Measurements from ENCODE around the gene EDEM3. TPM values are rescaled to one million over a fixed set of nuclear protein-coding genes. Genes with fewer than 3 reads are reported as not detected.

Gene EDEM3
- total RNA-seq, 1 experiment from 2014 or later = 10.6 TPM

DNA sequence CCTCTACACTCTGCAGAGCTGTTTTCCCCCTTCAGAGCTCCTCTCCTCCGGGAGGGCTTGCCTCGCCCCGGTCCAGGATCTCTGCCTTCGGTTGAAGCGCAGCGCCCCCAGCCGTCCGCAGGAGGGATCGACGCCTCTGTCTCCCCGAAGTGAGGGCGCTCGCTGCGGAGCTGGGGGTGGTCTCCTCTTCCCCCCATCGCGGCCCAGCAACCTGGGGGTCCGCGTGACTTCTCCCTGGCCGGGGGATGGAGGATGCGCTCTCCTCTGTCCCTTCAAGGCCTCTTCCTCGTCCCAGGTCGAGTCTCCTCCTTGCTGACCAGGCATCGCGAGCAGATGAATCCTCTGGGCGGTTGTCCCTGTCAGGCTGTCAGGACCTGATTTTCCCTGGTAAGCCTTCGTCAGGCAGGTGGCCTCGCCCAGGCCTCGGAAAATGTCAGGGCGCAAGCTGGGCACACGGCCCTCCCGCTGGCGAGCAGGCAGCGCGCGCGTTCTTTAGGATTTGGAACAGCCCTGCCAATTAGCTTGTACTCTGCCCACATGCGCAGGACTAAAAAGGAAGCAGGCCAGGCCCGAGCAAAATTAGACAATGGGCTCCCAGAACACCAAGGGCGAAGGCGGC lies 90.5 kb downstream of the EDEM3 start (continued):
- TF ChIP-seq, protein P1, sequence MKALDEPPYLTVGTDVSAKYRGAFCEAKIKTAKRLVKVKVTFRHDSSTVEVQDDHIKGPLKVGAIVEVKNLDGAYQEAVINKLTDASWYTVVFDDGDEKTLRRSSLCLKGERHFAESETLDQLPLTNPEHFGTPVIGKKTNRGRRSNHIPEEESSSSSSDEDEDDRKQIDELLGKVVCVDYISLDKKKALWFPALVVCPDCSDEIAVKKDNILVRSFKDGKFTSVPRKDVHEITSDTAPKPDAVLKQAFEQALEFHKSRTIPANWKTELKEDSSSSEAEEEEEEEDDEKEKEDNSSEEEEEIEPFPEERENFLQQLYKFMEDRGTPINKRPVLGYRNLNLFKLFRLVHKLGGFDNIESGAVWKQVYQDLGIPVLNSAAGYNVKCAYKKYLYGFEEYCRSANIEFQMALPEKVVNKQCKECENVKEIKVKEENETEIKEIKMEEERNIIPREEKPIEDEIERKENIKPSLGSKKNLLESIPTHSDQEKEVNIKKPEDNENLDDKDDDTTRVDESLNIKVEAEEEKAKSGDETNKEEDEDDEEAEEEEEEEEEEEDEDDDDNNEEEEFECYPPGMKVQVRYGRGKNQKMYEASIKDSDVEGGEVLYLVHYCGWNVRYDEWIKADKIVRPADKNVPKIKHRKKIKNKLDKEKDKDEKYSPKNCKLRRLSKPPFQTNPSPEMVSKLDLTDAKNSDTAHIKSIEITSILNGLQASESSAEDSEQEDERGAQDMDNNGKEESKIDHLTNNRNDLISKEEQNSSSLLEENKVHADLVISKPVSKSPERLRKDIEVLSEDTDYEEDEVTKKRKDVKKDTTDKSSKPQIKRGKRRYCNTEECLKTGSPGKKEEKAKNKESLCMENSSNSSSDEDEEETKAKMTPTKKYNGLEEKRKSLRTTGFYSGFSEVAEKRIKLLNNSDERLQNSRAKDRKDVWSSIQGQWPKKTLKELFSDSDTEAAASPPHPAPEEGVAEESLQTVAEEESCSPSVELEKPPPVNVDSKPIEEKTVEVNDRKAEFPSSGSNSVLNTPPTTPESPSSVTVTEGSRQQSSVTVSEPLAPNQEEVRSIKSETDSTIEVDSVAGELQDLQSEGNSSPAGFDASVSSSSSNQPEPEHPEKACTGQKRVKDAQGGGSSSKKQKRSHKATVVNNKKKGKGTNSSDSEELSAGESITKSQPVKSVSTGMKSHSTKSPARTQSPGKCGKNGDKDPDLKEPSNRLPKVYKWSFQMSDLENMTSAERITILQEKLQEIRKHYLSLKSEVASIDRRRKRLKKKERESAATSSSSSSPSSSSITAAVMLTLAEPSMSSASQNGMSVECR (CRISPR knock-in tag; IDR thresholded peaks at IDR 0.05; ENCODE audit: borderline replicate concordance) = 0 out of 2 replicates have a peak, but pooled peaks have one; percentile 58
- no peak for TF ChIP-seq CREB1 (CRISPR knock-in tag; IDR thresholded peaks at IDR 0.05)
- TF ChIP-seq, protein P2, sequence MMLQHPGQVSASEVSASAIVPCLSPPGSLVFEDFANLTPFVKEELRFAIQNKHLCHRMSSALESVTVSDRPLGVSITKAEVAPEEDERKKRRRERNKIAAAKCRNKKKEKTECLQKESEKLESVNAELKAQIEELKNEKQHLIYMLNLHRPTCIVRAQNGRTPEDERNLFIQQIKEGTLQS (CRISPR knock-in tag; conservative IDR thresholded peaks at IDR 0.05) = no peak
- TF ChIP-seq, protein P3, sequence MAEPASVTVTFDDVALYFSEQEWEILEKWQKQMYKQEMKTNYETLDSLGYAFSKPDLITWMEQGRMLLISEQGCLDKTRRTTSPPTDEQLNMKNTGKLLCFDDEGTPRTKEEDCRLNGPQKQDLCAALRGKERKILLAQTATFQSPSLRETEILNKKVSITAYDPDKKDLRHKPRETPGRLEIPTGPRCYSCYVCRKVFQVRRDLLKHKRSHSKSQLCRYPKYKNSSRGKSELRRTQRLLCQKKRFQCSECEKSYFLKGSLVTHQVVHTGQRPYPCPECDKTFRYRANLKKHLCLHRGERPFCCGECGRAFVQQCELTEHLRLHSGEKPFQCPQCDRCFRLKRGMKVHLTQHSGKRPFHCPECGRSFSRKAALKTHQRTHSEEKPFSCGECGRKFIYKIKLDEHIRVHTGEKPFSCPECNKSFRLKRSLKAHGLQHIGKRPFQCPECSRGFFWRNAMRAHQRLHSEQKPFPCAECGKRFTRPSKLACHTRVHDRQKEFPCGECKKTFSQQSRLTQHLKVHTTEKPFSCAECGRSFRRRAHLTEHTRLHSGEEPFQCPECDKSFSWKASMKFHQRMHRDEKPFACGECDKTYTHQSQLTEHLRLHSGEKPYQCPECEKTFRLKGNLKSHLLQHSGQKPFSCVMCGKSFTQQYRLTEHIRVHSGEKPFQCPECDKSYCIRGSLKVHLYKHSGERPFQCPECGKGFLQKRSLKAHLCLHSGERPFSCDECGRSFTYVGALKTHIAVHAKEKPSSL (CRISPR knock-in tag; conservative IDR thresholded peaks at IDR 0.05) = no peak
- TF ChIP-seq, protein P4, sequence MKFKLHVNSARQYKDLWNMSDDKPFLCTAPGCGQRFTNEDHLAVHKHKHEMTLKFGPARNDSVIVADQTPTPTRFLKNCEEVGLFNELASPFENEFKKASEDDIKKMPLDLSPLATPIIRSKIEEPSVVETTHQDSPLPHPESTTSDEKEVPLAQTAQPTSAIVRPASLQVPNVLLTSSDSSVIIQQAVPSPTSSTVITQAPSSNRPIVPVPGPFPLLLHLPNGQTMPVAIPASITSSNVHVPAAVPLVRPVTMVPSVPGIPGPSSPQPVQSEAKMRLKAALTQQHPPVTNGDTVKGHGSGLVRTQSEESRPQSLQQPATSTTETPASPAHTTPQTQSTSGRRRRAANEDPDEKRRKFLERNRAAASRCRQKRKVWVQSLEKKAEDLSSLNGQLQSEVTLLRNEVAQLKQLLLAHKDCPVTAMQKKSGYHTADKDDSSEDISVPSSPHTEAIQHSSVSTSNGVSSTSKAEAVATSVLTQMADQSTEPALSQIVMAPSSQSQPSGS (CRISPR knock-in tag; IDR thresholded peaks at IDR 0.05; ENCODE audit: borderline replicate concordance, low read depth) = no peak
- no peak for TF ChIP-seq ZNF416 (CRISPR knock-in tag; IDR thresholded peaks at IDR 0.05)
- TF ChIP-seq, protein P5, sequence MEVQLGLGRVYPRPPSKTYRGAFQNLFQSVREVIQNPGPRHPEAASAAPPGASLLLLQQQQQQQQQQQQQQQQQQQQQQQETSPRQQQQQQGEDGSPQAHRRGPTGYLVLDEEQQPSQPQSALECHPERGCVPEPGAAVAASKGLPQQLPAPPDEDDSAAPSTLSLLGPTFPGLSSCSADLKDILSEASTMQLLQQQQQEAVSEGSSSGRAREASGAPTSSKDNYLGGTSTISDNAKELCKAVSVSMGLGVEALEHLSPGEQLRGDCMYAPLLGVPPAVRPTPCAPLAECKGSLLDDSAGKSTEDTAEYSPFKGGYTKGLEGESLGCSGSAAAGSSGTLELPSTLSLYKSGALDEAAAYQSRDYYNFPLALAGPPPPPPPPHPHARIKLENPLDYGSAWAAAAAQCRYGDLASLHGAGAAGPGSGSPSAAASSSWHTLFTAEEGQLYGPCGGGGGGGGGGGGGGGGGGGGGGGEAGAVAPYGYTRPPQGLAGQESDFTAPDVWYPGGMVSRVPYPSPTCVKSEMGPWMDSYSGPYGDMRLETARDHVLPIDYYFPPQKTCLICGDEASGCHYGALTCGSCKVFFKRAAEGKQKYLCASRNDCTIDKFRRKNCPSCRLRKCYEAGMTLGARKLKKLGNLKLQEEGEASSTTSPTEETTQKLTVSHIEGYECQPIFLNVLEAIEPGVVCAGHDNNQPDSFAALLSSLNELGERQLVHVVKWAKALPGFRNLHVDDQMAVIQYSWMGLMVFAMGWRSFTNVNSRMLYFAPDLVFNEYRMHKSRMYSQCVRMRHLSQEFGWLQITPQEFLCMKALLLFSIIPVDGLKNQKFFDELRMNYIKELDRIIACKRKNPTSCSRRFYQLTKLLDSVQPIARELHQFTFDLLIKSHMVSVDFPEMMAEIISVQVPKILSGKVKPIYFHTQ (CRISPR knock-in tag; IDR thresholded peaks at IDR 0.05) = no peak
- TF ChIP-seq, protein P6, sequence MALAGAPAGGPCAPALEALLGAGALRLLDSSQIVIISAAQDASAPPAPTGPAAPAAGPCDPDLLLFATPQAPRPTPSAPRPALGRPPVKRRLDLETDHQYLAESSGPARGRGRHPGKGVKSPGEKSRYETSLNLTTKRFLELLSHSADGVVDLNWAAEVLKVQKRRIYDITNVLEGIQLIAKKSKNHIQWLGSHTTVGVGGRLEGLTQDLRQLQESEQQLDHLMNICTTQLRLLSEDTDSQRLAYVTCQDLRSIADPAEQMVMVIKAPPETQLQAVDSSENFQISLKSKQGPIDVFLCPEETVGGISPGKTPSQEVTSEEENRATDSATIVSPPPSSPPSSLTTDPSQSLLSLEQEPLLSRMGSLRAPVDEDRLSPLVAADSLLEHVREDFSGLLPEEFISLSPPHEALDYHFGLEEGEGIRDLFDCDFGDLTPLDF (CRISPR knock-in tag; IDR thresholded peaks at IDR 0.05) = no peak
- TF ChIP-seq, protein P7, sequence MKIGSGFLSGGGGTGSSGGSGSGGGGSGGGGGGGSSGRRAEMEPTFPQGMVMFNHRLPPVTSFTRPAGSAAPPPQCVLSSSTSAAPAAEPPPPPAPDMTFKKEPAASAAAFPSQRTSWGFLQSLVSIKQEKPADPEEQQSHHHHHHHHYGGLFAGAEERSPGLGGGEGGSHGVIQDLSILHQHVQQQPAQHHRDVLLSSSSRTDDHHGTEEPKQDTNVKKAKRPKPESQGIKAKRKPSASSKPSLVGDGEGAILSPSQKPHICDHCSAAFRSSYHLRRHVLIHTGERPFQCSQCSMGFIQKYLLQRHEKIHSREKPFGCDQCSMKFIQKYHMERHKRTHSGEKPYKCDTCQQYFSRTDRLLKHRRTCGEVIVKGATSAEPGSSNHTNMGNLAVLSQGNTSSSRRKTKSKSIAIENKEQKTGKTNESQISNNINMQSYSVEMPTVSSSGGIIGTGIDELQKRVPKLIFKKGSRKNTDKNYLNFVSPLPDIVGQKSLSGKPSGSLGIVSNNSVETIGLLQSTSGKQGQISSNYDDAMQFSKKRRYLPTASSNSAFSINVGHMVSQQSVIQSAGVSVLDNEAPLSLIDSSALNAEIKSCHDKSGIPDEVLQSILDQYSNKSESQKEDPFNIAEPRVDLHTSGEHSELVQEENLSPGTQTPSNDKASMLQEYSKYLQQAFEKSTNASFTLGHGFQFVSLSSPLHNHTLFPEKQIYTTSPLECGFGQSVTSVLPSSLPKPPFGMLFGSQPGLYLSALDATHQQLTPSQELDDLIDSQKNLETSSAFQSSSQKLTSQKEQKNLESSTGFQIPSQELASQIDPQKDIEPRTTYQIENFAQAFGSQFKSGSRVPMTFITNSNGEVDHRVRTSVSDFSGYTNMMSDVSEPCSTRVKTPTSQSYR (CRISPR knock-in tag; IDR thresholded peaks at IDR 0.05) = no peak
- no peak for TF ChIP-seq NR3C1 (CRISPR knock-in tag; conservative IDR thresholded peaks at IDR 0.05; ENCODE audit: low read depth)
- no peak for TF ChIP-seq SOX15 (CRISPR knock-in tag; IDR thresholded peaks at IDR 0.05)
- TF ChIP-seq ETV6 (CRISPR knock-in tag; IDR thresholded peaks at IDR 0.05) = 0 out of 2 replicates have a peak, but pooled peaks have one; percentile 49
- peak; percentile 37; the same call in 1 of the 2 replicates for TF ChIP-seq SP1 (CRISPR knock-in tag; conservative IDR thresholded peaks at IDR 0.05)
- TF ChIP-seq, protein P8, sequence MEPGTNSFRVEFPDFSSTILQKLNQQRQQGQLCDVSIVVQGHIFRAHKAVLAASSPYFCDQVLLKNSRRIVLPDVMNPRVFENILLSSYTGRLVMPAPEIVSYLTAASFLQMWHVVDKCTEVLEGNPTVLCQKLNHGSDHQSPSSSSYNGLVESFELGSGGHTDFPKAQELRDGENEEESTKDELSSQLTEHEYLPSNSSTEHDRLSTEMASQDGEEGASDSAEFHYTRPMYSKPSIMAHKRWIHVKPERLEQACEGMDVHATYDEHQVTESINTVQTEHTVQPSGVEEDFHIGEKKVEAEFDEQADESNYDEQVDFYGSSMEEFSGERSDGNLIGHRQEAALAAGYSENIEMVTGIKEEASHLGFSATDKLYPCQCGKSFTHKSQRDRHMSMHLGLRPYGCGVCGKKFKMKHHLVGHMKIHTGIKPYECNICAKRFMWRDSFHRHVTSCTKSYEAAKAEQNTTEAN (CRISPR knock-in tag; IDR thresholded peaks at IDR 0.05) = no peak
- TF ChIP-seq, protein P9, sequence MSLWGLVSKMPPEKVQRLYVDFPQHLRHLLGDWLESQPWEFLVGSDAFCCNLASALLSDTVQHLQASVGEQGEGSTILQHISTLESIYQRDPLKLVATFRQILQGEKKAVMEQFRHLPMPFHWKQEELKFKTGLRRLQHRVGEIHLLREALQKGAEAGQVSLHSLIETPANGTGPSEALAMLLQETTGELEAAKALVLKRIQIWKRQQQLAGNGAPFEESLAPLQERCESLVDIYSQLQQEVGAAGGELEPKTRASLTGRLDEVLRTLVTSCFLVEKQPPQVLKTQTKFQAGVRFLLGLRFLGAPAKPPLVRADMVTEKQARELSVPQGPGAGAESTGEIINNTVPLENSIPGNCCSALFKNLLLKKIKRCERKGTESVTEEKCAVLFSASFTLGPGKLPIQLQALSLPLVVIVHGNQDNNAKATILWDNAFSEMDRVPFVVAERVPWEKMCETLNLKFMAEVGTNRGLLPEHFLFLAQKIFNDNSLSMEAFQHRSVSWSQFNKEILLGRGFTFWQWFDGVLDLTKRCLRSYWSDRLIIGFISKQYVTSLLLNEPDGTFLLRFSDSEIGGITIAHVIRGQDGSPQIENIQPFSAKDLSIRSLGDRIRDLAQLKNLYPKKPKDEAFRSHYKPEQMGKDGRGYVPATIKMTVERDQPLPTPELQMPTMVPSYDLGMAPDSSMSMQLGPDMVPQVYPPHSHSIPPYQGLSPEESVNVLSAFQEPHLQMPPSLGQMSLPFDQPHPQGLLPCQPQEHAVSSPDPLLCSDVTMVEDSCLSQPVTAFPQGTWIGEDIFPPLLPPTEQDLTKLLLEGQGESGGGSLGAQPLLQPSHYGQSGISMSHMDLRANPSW (CRISPR knock-in tag; conservative IDR thresholded peaks at IDR 0.05; ENCODE audit: low read depth) = no peak
